ENCODE data around the gene ZFAND2B.

DNA sequence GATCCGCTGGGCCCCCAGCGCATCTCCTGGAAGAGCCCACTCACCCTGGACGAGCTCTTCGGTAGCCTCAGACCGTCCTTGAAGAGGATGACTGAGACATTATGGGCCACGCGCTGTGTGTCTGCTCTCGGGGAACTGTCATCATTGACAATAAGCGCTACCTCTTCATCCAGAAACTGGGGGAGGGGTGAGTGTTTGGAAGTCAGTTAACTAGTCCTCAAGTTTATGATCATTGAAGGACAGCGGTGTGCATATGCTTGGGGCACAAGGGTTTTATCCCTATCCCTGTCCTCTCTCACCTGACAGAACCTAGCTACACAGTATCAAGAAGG is 39.3 kb downstream of the ZFAND2B start:
- TF ChIP-seq, protein P1, sequence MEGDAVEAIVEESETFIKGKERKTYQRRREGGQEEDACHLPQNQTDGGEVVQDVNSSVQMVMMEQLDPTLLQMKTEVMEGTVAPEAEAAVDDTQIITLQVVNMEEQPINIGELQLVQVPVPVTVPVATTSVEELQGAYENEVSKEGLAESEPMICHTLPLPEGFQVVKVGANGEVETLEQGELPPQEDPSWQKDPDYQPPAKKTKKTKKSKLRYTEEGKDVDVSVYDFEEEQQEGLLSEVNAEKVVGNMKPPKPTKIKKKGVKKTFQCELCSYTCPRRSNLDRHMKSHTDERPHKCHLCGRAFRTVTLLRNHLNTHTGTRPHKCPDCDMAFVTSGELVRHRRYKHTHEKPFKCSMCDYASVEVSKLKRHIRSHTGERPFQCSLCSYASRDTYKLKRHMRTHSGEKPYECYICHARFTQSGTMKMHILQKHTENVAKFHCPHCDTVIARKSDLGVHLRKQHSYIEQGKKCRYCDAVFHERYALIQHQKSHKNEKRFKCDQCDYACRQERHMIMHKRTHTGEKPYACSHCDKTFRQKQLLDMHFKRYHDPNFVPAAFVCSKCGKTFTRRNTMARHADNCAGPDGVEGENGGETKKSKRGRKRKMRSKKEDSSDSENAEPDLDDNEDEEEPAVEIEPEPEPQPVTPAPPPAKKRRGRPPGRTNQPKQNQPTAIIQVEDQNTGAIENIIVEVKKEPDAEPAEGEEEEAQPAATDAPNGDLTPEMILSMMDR (optimal IDR thresholded peaks at IDR 0.05 in 1 of 3, IDR thresholded peaks at IDR 0.05 in 1 of 3, conservative IDR thresholded peaks at IDR 0.05 in 1 of 3; ENCODE audit: extremely low read depth in 1 of 3, insufficient read depth in 2 of 3, low read length in 3 of 3) = no peak
- no peak for TF ChIP-seq EZH2 (IDR thresholded peaks at IDR 0.05; ENCODE audit: low read length)
